Measurements from ENCODE around the gene ITGA2. TPM values are rescaled to one million over a fixed set of nuclear protein-coding genes. Genes with fewer than 3 reads are reported as not detected.

The ITGA2 gene
- 10 to 100 TPM in 2 of 3 donors, 1 to 10 TPM in 1; 8.0 to 20.3 (median 17.6) TPM for total RNA-seq
- long read RNA-seq, donor 1, partial matches to known transcripts: 0 of 2 reads
- long read RNA-seq, donor 1, other reads (novel, unspliced or antisense): 2 of 2 reads
- long read RNA-seq, donor 2, partial matches to known transcripts: 7 of 9 reads
- long read RNA-seq, donor 2, other reads (novel, unspliced or antisense): 2 of 9 reads

DNA sequence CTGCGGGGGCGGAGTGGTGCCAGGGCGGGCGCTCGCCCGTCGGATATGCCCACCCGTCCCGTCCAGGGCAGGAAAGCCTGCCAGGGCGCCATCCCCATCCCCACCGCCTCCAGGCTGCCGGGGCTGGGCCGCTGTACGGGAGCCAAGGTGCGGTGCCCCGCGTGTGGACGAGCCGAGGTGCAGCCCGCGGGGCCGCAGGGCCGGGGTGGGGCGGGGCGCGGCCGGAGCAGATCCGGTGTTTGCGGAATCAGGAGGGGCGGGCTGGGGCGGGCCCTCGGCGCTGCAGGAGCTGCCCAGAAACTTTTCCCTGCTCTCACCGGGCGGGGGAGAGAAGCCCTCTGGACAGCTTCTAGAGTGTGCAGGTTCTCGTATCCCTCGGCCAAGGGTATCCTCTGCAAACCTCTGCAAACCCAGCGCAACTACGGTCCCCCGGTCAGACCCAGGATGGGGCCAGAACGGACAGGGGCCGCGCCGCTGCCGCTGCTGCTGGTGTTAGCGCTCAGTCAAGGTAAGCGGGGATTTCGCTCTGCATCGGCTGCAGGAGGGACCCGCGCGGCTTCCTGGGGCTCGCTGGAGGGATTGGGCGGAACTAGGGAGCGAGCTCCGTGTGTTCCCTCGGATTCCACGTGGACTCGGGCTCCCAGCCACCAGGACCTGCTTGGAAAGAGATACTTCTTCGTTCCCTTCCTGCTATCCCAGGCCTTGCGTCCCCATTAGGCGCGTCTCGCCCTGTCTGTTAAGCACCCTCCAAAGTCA is at the start of gene ITGA2:
TSS of gene ITGA2 (plus strand) at position 328 of the 756 bp plus-strand sequence. CDS start at position 445, 117 bp downstream.
- intact Hi-C loops (cut with DNase I, micrococcal nuclease): no loop called here
- DNase-seq: peak; percentile 81 to 84 (median 83)
- H3K9me3 ChIP-seq: no peaks in the 10 kb centered on the region

DNA sequence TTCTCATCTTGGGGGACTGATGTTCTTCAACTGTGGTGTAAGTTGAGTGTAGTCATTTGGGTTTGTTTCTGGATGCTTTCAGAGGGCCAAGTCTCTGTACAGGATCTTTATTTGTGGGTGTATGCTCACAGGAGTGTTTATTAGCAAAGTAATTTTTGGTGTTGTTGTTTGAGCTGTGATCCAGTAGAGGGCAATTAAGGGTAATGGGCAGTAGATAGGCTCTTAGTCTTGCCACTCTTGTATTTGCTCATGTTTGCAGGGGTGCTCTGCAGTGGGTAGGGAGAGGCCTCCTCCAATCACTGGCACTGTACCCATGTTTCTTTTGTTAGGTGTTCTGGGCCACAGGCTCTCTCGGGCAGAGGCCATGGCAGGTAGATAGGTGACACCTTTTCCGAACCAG is 45.9 kb upstream of the ITGA2 start:
- DNase-seq: no peak
- Histone ChIP-seq H3K4me1 (ENCODE audit: low read depth) (no peaks in the 10 kb centered on the region), H3K36me3 (ENCODE audit: low read depth) (no peaks in the 10 kb centered on the region), H3K4me3 (no peak overlapping the region), H3K9me3 (no peaks in the 10 kb centered on the region)
- TF ChIP-seq, protein P1, sequence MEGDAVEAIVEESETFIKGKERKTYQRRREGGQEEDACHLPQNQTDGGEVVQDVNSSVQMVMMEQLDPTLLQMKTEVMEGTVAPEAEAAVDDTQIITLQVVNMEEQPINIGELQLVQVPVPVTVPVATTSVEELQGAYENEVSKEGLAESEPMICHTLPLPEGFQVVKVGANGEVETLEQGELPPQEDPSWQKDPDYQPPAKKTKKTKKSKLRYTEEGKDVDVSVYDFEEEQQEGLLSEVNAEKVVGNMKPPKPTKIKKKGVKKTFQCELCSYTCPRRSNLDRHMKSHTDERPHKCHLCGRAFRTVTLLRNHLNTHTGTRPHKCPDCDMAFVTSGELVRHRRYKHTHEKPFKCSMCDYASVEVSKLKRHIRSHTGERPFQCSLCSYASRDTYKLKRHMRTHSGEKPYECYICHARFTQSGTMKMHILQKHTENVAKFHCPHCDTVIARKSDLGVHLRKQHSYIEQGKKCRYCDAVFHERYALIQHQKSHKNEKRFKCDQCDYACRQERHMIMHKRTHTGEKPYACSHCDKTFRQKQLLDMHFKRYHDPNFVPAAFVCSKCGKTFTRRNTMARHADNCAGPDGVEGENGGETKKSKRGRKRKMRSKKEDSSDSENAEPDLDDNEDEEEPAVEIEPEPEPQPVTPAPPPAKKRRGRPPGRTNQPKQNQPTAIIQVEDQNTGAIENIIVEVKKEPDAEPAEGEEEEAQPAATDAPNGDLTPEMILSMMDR (IDR thresholded peaks at IDR 0.05): no peak
- ATAC-seq: no peak
- intact Hi-C loops (cut with DNase I, micrococcal nuclease): no loop called here

More for the DNA sequence above, at the start of gene ITGA2:
- H3K36me3 ChIP-seq (ENCODE audit: low read depth): no peaks in the 10 kb centered on the region
- H3K4me1 ChIP-seq (ENCODE audit: low read depth): peaks cover 18% of the 10 kb centered on the region
- H3K4me3 ChIP-seq: peak within 1 kb of the TSS; percentile 43
- peak; percentile 89 for ATAC-seq
- TF ChIP-seq, protein P1 (IDR thresholded peaks at IDR 0.05): no peak

DNA sequence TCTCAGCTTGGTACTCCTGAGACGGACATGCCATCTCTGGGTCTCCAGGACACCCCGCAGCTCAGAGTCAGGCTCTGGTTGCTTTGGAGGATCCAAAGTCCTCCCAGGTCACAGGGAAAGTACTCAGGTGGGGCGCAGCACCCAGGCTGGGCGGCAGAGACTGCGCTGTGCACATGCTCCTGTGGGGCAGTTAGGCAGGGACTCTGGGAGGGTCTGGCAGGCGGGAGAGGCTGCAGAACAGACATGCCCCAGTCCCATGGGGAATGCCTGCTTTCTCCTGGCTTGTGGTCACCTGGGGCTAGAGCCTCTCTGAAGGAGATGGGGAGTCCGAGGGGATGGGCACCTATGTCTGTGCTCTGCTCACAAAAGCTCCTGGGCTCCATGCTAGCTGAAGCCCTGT is 45.3 kb upstream of the ITGA2 start:
- Histone ChIP-seq H3K4me1 (ENCODE audit: low read depth) (no peaks in the 10 kb centered on the region), H3K36me3 (ENCODE audit: low read depth) (no peaks in the 10 kb centered on the region), H3K4me3 (no peak overlapping the region), H3K9me3 (no peaks in the 10 kb centered on the region)
- TF ChIP-seq, protein P1 (IDR thresholded peaks at IDR 0.05): no peak
- ATAC-seq (no peak), DNase-seq (no peak)
- intact Hi-C loops (cut with DNase I, micrococcal nuclease): no loop called here

DNA sequence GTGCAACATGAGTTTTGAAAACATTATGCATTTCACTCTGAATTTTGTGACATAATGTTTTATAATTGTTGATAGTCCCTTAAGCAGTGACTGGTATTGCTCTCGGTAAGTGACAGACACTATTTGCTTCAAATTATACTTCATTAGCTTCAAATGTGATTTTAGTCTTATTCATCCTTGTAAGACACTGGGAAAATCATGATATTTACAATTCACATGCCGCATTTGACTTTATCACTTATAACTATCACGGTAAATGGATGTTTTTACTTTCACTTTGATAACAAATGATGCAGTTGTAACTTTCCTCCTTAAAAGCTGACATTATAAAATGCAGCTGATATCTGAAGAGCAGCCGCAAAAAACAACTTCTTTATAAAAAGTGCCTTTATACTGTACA is 44.1 kb upstream of the ITGA2 start:
- Histone ChIP-seq H3K36me3 (ENCODE audit: low read depth) (no peaks in the 10 kb centered on the region), H3K4me1 (ENCODE audit: low read depth) (no peaks in the 10 kb centered on the region), H3K4me3 (no peak overlapping the region), H3K9me3 (no peaks in the 10 kb centered on the region)
- DNase-seq (no peak), ATAC-seq (no peak)
- intact Hi-C loops (cut with DNase I, micrococcal nuclease): no loop called here
- TF ChIP-seq, protein P1 (IDR thresholded peaks at IDR 0.05): no peak

DNA sequence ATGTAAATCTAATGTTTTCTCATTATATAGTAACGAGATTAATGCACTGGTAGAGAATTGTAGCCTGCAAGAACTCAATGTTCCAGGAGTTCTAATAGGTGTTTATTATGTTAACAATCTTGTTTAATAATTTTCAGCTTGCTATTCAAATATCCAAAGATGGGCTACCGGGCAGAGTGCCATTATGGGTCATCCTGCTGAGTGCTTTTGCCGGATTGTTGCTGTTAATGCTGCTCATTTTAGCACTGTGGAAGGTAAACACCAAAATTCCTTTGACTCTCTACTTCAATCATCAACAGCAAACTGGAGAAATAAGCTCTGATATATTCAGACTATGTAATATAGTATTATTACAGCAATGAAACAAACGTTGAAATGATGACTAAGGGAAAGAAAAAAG is 41.9 kb upstream of the ITGA2 start:
- H3K4me3 ChIP-seq: no peak overlapping the region
- TF ChIP-seq, protein P1 (IDR thresholded peaks at IDR 0.05): no peak
- H3K36me3 ChIP-seq (ENCODE audit: low read depth): no peaks in the 10 kb centered on the region
- no peaks in the 10 kb centered on the region for H3K9me3 ChIP-seq
- intact Hi-C loops (cut with DNase I, micrococcal nuclease): no loop called here
- H3K4me1 ChIP-seq (ENCODE audit: low read depth): no peaks in the 10 kb centered on the region
- ATAC-seq: no peak
- no peak for DNase-seq
